ENCODE measurements around the gene TRIML2.

GRCh38 chr4:188130355-188130754 is 21.0 kb upstream of the TRIML2 start:
- TF ChIP-seq CTCF (IDR thresholded peaks at IDR 0.05; ENCODE audit: low read depth, low read length), result no peak
- TF ChIP-seq EZH2phosphoT487 (IDR thresholded peaks at IDR 0.05; ENCODE audit: low read depth), result no peak
